SK-N-MC (cell line): ENCODE results near the gene DAO.
"Not testable (repeated sequence)": the region's sequence is repeated elsewhere in the genome, so short reads cannot be mapped to it uniquely, and the experiment has no call there.

Experiments
- DNase-seq: peaks from one replicate; pipeline ENCODE4 v3.0.0-alpha.2; 2011; ENCODE audit warnings: low read depth, low spot score
- H3K27ac ChIP-seq: fragments of 200-600 bp; sonication (generic); 2 replicates; pipeline ENCODE4 v1.5.1; 2016; ENCODE audit warnings: mixed run types
- H3K36me3 ChIP-seq: fragments of 200-600 bp; sonication (generic); 2 replicates; pipeline ENCODE4 v1.6.1; 2017; ENCODE audit warnings: antibody characterized with exemption, low read length, mixed read lengths; ENCODE audit not compliant: insufficient read depth
- H3K4me3 ChIP-seq: fragments of 200-600 bp; sonication (generic); 2 replicates; pipeline ENCODE4 v1.5.1; 2016
- H3K9ac ChIP-seq: fragments of 200-600 bp; sonication (generic); 2 replicates; pipeline ENCODE4 v1.8.0; 2017; ENCODE audit warnings: mixed run types, mixed read lengths; ENCODE audit not compliant: insufficient read length
- H3K9me3 ChIP-seq: fragments of 200-600 bp; sonication (generic); 2 replicates; pipeline ENCODE4 v1.6.1; 2017; ENCODE audit warnings: low read depth, mild to moderate bottlenecking, antibody characterized with exemption, low read length, moderate library complexity, mixed read lengths
- EZH2 ChIP-seq: fragments of 200-600 bp; sonication (generic); IDR thresholded peaks from one replicate; pipeline ENCODE4 v1.6.1; 2017; ENCODE audit warnings: antibody characterized with exemption
- FOXP2 ChIP-seq: optimal IDR thresholded peaks from 2 replicates; pipeline ENCODE3; 2011; ENCODE audit warnings: mild to moderate bottlenecking, moderate library complexity; ENCODE audit not compliant: insufficient read depth; ENCODE audit errors: extremely low read length, control extremely low read depth
- POLR2AphosphoS5 ChIP-seq: IDR thresholded peaks from 2 replicates; pipeline ENCODE4 v1.6.1; 2012; ENCODE audit warnings: mild to moderate bottlenecking, low read depth, low read length, borderline replicate concordance

Gene DAO

DNA sequence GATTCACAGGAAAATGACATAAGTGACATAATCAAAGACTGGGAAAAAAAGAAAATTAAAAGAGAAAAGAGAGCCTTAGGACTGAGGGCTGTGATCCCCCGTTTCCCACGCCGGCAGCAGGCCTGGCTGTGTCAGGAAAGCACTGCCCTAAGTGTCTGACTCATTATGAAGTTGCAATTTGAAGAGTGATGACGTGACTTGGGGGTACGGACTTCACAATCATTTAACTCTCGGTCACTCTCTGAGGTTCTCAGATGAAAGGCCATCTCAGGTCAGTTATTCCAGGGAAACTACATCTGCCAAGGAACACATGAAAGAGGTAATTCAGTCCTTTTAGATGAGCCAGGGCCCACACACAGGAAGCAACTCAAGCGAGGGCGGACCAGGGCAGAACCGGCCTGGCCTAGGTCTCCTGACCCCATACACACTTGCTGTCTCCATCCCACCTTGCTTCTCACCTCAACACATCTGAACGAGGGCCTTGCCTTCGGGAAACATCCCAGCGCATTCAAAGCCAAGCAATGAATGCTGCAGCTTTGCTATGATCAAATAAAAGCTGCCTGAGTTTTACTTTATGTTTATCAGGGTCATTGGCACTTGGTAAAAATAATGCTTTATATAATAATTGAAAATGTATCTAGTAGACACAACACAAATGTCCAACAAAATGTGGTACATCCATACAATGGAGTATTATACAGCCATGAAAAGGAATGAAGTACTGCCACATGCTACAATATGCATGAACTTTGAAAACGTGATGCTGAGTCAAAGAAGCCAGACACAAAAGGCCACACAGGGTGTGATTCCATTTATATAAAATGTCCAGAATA lies 25.2 kb upstream of the DAO start:
- no peak for DNase-seq
- no peaks in the 10 kb centered on the region for H3K9me3 ChIP-seq
- H3K9ac ChIP-seq, result peak overlapping the region; percentile 2
- peak overlapping the region; percentile 29 for H3K27ac ChIP-seq
- peaks cover 28% of the 10 kb centered on the region for H3K36me3 ChIP-seq
- no peak for TF ChIP-seq FOXP2
- TF ChIP-seq EZH2, result no peak
- TF ChIP-seq POLR2AphosphoS5, result no peak
- H3K4me3 ChIP-seq, result peak overlapping the region; percentile 80

DNA sequence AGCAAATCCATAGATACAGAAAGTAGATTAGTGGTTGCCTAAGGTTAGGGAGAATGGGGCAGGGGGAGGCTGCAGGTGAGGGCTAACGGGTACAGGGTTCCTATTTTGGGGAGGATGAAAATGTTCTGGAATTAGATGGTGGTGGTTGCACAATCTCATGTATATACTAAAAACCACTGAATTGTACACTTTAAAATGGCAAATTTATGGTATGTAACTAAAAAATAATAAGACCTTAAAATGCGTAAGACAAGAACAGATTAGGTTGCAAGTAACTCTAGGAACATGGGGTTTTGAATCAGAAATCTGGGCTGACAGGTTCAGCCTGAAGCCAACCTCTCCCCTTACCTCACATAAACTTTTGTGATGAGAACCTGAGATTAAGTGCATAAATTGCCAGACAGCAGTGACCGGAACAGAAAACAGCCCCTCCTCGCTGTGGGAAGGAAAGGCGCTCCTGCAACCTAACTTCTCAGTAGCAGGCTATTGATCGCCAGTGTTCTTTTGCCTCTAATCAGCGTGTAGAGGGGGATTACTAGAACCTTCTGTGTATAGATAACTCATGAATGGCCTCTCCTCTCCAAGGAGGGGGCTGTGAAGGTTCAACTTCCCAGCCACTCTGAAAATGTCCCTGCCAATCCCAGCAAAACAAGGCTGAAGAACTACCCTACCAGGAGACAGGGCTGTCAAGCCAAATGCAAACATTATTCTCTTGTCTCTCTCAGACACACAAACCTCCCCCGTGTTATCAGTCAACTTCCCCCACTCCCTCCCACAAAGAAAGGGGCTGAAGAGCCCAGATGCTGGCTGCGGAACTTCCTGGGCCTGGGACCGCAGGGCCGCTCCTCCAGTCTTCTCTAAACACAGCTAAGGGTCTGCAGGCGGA lies 24.4 kb upstream of the DAO start:
- Histone ChIP-seq H3K9ac (peak overlapping the region; percentile 78), H3K36me3 (peaks cover 28% of the 10 kb centered on the region), H3K27ac (peak overlapping the region; percentile 68), H3K4me3 (peak overlapping the region; percentile 80), H3K9me3 (no peaks in the 10 kb centered on the region)
- DNase-seq, result no peak
- TF ChIP-seq POLR2AphosphoS5 (no peak), FOXP2 (no peak), EZH2 (no peak)

DNA sequence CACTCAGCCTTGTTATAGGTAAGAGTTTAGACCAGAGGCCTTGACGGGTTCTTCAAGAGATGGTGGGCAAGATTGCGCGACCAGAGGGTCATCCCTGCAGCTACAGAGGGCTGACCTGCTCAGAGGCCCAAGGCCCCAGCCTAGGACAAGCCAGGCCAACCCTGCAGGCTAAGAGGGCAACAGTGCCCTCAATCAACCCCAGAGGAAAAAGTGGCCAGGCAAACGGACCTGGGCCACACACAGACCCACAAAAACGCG lies 23.8 kb upstream of the DAO start:
- Histone ChIP-seq H3K4me3 (peak overlapping the region; percentile 80), H3K9ac (peak overlapping the region; percentile 78), H3K36me3 (peaks cover 28% of the 10 kb centered on the region), H3K27ac (peak overlapping the region; percentile 68), H3K9me3 (no peaks in the 10 kb centered on the region)
- no peak for DNase-seq
- no peak for TF ChIP-seq EZH2
- TF ChIP-seq POLR2AphosphoS5, result no peak
- TF ChIP-seq FOXP2, result no peak

GRCh38 chr12:108856428-108857157 lies 23.3 kb upstream of the DAO start:
- TF ChIP-seq POLR2AphosphoS5 (no peak), FOXP2 (no peak), EZH2 (no peak)
- Histone ChIP-seq H3K9ac (peak overlapping the region; percentile 78), H3K27ac (peak overlapping the region; percentile 68), H3K4me3 (peak overlapping the region; percentile 80), H3K9me3 (no peaks in the 10 kb centered on the region), H3K36me3 (peaks cover 24% of the 10 kb centered on the region)
- DNase-seq, result no peak

- Histone ChIP-seq H3K9ac (peak overlapping the region; percentile 78), H3K9me3 (no peaks in the 10 kb centered on the region), H3K27ac (peak overlapping the region; percentile 68), H3K36me3 (peaks cover 21% of the 10 kb centered on the region), H3K4me3 (peak overlapping the region; percentile 80)
- TF ChIP-seq FOXP2, result no peak
- no peak for TF ChIP-seq EZH2
- TF ChIP-seq POLR2AphosphoS5, result no peak
- no peak for DNase-seq
These were observed 22.8 kb upstream of the DAO start for GRCh38 chr12:108857158-108857407.

DNA sequence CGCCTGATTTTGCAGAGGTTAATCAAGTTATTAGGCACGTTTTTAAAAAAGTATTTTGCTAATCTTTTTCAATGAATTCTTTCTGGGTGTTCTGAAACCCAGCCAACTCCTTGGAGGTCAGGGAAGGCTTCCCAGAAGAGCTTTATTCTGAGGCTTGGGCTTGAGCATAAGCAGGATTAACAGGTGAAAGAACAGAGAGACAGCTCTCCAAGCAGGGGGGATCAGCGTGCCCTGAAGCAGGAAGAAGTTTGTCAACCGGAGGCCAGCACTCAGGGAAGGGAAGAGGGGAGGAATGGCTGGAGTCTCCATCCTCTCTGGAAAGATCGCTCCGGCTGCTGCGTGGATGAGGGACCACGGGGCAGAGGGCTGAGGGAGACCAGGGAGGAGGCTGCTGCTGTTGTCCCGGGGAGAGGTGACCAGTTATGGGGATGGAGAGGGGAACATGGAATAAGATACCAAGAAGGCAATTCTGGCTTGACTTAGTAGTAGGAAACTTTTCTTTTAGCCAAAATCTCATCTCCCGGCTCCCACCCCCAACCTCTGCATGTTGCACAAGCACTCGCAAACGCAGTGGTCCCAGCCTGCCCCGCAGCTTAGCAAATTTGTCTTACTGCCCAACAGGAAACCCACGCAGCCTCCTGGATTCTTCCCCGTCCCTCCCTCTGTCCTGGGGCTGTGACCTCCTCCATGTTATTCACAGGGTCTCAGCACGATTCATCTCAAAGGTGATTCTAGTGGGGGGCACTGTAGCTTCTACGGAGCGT lies 21.4 kb upstream of the DAO start:
- H3K9ac ChIP-seq, result peak overlapping the region; percentile 80
- peak overlapping the region; percentile 98 for H3K27ac ChIP-seq
- H3K4me3 ChIP-seq, result peak overlapping the region; percentile 78
- H3K9me3 ChIP-seq, result no peaks in the 10 kb centered on the region
- no peak for DNase-seq
- no peak for TF ChIP-seq EZH2
- TF ChIP-seq FOXP2, result no peak
- 0 out of 2 replicates have a peak, but pooled peaks have one; percentile 53 for TF ChIP-seq POLR2AphosphoS5
- peaks cover 15% of the 10 kb centered on the region for H3K36me3 ChIP-seq

DNA sequence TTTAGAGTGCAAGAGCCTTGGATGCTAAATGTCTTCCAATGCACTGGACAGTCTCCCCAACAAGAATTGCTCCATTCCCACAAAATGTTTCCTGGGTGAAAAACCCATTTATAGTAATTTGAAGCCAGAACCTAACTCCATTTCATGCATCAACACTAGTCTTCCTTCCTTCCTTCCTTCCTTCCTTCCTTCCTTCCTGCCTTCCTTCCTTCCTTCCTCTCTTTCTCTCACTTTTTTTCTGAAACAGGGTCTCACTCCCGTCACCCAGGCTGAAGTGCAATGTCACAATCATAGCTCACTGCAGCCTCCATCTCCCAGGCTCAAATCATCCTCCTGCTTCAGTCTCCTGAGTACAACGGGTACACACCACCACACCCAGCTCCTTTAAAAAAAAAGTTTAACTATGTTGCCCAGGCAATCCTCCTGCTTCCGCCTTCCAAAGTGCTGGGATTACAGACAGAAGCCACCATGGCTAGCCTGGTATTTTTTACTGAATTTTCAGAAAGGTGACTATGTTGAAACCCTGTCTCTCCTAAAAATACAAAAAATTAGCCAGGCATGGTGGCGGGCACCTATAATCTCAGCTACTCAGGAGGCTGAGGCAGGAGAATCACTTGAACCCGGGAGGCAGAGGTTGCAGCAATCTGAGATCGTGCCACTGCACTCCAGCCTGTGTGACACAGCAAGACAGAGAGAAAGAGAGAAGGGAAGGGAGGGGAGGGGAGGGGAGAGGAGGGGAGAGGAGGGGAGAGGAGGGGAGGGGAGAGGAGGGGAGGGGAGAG lies 20.6 kb upstream of the DAO start:
- peak; percentile 87 for DNase-seq
- peak; percentile 52 for TF ChIP-seq POLR2AphosphoS5
- Histone ChIP-seq H3K9ac (peak overlapping the region; percentile 80), H3K36me3 (peaks cover 12% of the 10 kb centered on the region), H3K27ac (peak overlapping the region; percentile 98), H3K4me3 (peak overlapping the region; percentile 78)
- H3K9me3 ChIP-seq, result not testable (repeated sequence)

DNA sequence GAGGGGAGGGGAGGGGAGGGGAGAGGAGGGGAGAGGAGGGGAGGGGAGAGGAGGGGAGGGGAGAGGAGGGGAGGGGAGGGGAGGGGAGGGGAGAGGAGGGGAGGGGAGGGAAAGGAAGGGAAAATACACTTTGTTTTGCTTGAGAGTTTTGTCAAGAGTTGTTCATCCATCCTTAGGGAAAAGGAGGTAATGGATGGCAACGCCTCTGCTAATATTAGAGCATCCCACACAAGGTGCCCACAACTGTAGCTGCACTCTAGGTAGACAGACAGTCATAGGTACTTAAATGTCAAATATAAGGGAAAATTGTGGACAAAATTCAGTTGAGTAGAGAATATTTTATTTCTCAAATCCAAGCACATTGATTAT lies 20.0 kb upstream of the DAO start:
- no peak for DNase-seq
- Histone ChIP-seq H3K27ac (peak overlapping the region; percentile 97), H3K9ac (no peak overlapping the region), H3K36me3 (peaks cover 6% of the 10 kb centered on the region), H3K4me3 (peak overlapping the region; percentile 31; the same call in 1 of the 2 replicates), H3K9me3 (no peaks in the 10 kb centered on the region)
- TF ChIP-seq EZH2, result no peak
- TF ChIP-seq POLR2AphosphoS5, result no peak
- no peak for TF ChIP-seq FOXP2
